NCI-H187 (cell line): ENCODE results near the gene TTLL1.

ENCODE experiments used
- DNase-seq, 2 experiments: peaks; one replicate each; lab custom pipeline; 2025; lab: John Stamatoyannopoulos, UW

The TTLL1 gene

GRCh38 chr22:42993651-42994275 lies 95.4 kb downstream of the TTLL1 start:
- DNase-seq = no peak

GRCh38 chr22:42992886-42993479 lies 96.2 kb downstream of the TTLL1 start:
- no peak for DNase-seq

- no peak for DNase-seq
Measured at GRCh38 chr22:42992092-42992491, 97.1 kb downstream of the TTLL1 start.

- DNase-seq = no peak
Measured at GRCh38 chr22:42991010-42991651, 98.1 kb downstream of the TTLL1 start.

- no peak for DNase-seq
Measured at GRCh38 chr22:42990131-42990838, 98.9 kb downstream of the TTLL1 start.
